Pancreas (tissue), 10 donors: ENCODE data around the gene CD93. TPM values are rescaled to one million over a fixed set of nuclear protein-coding genes. Genes with fewer than 3 reads are reported as not detected.

Experiments
- ATAC-seq, 4 donors: fragments of 200-7000 bp; cut with Tn5 transposase; one replicate each; pipeline versions ENCODE4 v1.8.0 to v1.9.1; 2020; ENCODE audit warnings: mild to moderate bottlenecking in 4 of 4, moderate library complexity in 4 of 4
- DNase-seq, 6 donors: peaks; one replicate each; pipeline ENCODE4 v3.0.0-alpha.2; 2020
- FAIRE-seq: peaks from 2 replicates; lab custom pipeline; 2012; peaks lifted over from hg19 to GRCh38; lab: Jason Lieb, UNC
- H3K27ac ChIP-seq, 4 donors: fragments of 200-600 bp; sonication (generic); 1 replicate in 3 of 4; 2 replicates in 1 of 4; pipeline versions ENCODE4 v1.5.0 to v1.8.0; 2020
- H3K27me3 ChIP-seq, 4 donors: fragments of 200-600 bp; one replicate each; pipeline ENCODE4 v1.8.0; 2021
- H3K36me3 ChIP-seq, 3 donors: fragments of 200-600 bp; sonication (generic) in 1 of 3; one replicate each; pipeline versions ENCODE4 v1.5.0 to v1.8.0; 2020 to 2021
- H3K4me1 ChIP-seq, 3 donors: fragments of 200-600 bp; one replicate each; pipeline ENCODE4 v1.8.0; 2021
- H3K4me3 ChIP-seq, 4 donors: fragments of 200-600 bp; sonication (generic) in 2 of 4; one replicate each; pipeline versions ENCODE4 v1.5.0 to v1.8.0; 2020 to 2021
- H3K9me3 ChIP-seq, 4 donors: fragments of 200-600 bp; one replicate each; pipeline ENCODE4 v1.8.0; 2021
- CTCF ChIP-seq, 4 donors: fragments of 200-600 bp; sonication (generic) in 3 of 4; IDR thresholded peaks; one replicate each; pipeline versions ENCODE4 v1.5.0 to v1.8.0; 2021; ENCODE audit warnings: antibody characterized with exemption in 4 of 4
- WGBS, 2 donors: extraction: QIAGEN DNeasy Blood & Tissue Kit; methylation state at CpG; one replicate each; pipeline ENCODE4 v1.1.7; 2013; 5-methylcytosine and 5-hydroxymethylcytosine counted together
- intact Hi-C, 3 donors: fragments of 100-400 bp; cut with DNase I; formaldehyde crosslinking; loops; one replicate each; pipeline versions ENCODE4 v1.11.1 to v1.14.2; 2022
- polyA plus RNA-seq, 2 donors: library from polyadenylated mRNA; stranded (reverse); fragments of 200-250 nt; gene quantifications; one replicate each; pipeline ENCODE4 v1.2.3, GENCODE V29; 2013
- total RNA-seq, 6 donors: library from RNA; stranded (reverse); fragmentation: NEBNext Ultra II Directional in 4 of 6; extraction: Animal tissue kit (Norgen Biotek cat#: 25700) in 4 of 6; gene quantifications; one replicate each; pipeline versions ENCODE4 v1.2.1 to v1.2.4, GENCODE V29; 2021 to 2023
- donor health status: healthy with polysubstance abuse.
- donor health status: DM: no; HTN: no; CAD: no; lungs with moderate emphysema.
- donor health status: DM: no; HTN: no; CAD: no.
- donor health status: control.
- donor health status: control.
- donor health status: Bipolar disorder and iron deficiency.
- donor health status: DM: yes; HTN: yes; CAD: no.
- donor health status: DM: no; HTN: no; CAD: no.
- donor health status: DM: no; HTN: no; CAD: no.
- donor health status: DM: yes; HTN: yes; CAD: no.

Gene CD93
- total and polyA plus RNA-seq, 8 donors = 2.8 to 18.2 (median 6.0) TPM

GRCh38 chr20:23131766-23132165 is 45.6 kb upstream of the CD93 start:
- H3K4me1 ChIP-seq = no peaks in the 10 kb centered on the region
- intact Hi-C loops = loop anchor here in 1 of 3 donors (10.0 kb wide), 1 partner anchor 57 kb away; no protein-coding TSS in a partner anchor
- TF ChIP-seq CTCF (IDR thresholded peaks at IDR 0.05) = no peak

GRCh38 chr20:23130622-23131140 is 44.6 kb upstream of the CD93 start:
- no peak for FAIRE-seq
- ATAC-seq = no peak
- Histone ChIP-seq H3K4me3 (no peak overlapping the region), H3K27me3 (no peaks in the 10 kb centered on the region), H3K9me3 (no peaks in the 10 kb centered on the region), H3K36me3 (no peaks in the 10 kb centered on the region), H3K27ac (no peak overlapping the region), H3K4me1 (no peaks in the 10 kb centered on the region)
- 81 to 88% methylated on average over 4 of the region's 4 CpGs for WGBS, 2 donors
- no peak for DNase-seq
- intact Hi-C loops = loop anchor here in 1 of 3 donors (10.0 kb wide), 1 partner anchor 56 kb away; no protein-coding TSS in a partner anchor
- no peak for TF ChIP-seq CTCF (IDR thresholded peaks at IDR 0.05)

More at GRCh38 chr20:23131766-23132165, 45.6 kb upstream of the CD93 start:
- Histone ChIP-seq H3K9me3 (no peaks in the 10 kb centered on the region), H3K36me3 (no peaks in the 10 kb centered on the region), H3K27me3 (no peaks in the 10 kb centered on the region), H3K4me3 (no peak overlapping the region), H3K27ac (no peak overlapping the region)
- DNase-seq = no peak
- ATAC-seq = no peak
- 78 to 79% methylated on average over 11 of the region's 11 CpGs for WGBS, 2 donors
- no peak for FAIRE-seq

- no peaks in the 10 kb centered on the region for H3K4me1 ChIP-seq
- no peak overlapping the region for H3K27ac ChIP-seq
- H3K27me3 ChIP-seq = no peaks in the 10 kb centered on the region
- no peaks in the 10 kb centered on the region for H3K36me3 ChIP-seq
- no peaks in the 10 kb centered on the region for H3K9me3 ChIP-seq
- no peak for ATAC-seq
- TF ChIP-seq CTCF (IDR thresholded peaks at IDR 0.05) = no peak
- intact Hi-C loops = loop anchor here in 1 of 3 donors (10.0 kb wide), 1 partner anchor 55 kb away; no protein-coding TSS in a partner anchor
- no peak for FAIRE-seq
- peak in 1 of 6 donors; percentile 22 for DNase-seq
- H3K4me3 ChIP-seq = no peak overlapping the region
- WGBS, 2 donors = 75 to 82% methylated on average over 12 of the region's 12 CpGs
Measured at GRCh38 chr20:23129891-23130621, 43.9 kb upstream of the CD93 start.

DNA sequence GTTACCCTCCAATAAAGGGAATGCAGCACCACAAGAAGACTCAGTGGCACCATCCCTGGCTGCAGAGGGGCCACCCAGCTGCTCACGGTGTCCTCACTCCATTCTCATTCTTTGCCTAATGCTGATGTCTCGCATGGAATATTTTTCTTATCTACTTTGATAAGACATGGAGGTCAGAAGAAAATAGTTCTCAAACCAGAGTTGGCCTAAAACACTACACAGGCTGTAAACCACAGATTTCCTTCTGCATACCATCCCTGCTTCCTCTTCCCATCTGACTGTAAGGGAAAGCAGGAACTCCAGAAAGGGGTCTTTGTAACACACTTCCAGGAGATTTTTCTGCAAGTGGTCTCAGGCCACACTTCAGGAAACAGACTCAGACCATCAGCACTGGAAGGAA is 43.1 kb upstream of the CD93 start:
- no peak overlapping the region for H3K27ac ChIP-seq
- ATAC-seq (no peak), DNase-seq (no peak), FAIRE-seq (no peak)
- H3K27me3 ChIP-seq = no peaks in the 10 kb centered on the region
- H3K9me3 ChIP-seq = no peaks in the 10 kb centered on the region
- H3K4me1 ChIP-seq = no peaks in the 10 kb centered on the region
- WGBS, 2 donors = 34 to 37% methylated on average over 2 of the region's 2 CpGs
- no peaks in the 10 kb centered on the region for H3K36me3 ChIP-seq
- no peak overlapping the region for H3K4me3 ChIP-seq
- no peak for TF ChIP-seq CTCF (IDR thresholded peaks at IDR 0.05)
- intact Hi-C loops = no loop called here
